Adipocyte (in vitro differentiated cells): ENCODE measurements around the gene DAZL.
A peak's percentile ranks its signal among the peaks of the same experiment; 100 is the strongest.

Experiments
- DNase-seq: peaks from one replicate; pipeline ENCODE4 v3.0.0-alpha.2; 2015; ENCODE audit warnings: low read depth
- H3K27me3 ChIP-seq: replicated peaks from 2 replicates; pipeline ENCODE4 v1.7.0; 2013; ENCODE audit warnings: mild to moderate bottlenecking, low read length, moderate library complexity; ENCODE audit not compliant: control insufficient read depth, insufficient read depth
- H3K36me3 ChIP-seq: 2 replicates; pipeline ENCODE4 v1.7.0; 2013; ENCODE audit warnings: low read length, mild to moderate bottlenecking, moderate library complexity; ENCODE audit not compliant: control insufficient read depth, insufficient read depth, severe bottlenecking
- H3K4me1 ChIP-seq: 2 replicates; pipeline ENCODE4 v1.7.0; 2013; ENCODE audit warnings: mild to moderate bottlenecking, low read length, moderate library complexity; ENCODE audit not compliant: control insufficient read depth, insufficient read depth
- H3K4me3 ChIP-seq: 2 replicates; pipeline ENCODE4 v1.7.0; 2013; ENCODE audit warnings: mild to moderate bottlenecking, low read length, moderate library complexity
- H3K9ac ChIP-seq: 2 replicates; pipeline ENCODE4 v1.7.0; 2013; ENCODE audit warnings: mild to moderate bottlenecking, low read length, moderate library complexity
- H3K9me3 ChIP-seq: 2 replicates; pipeline ENCODE4 v1.7.0; 2013; ENCODE audit warnings: mild to moderate bottlenecking, low read length, moderate library complexity; ENCODE audit not compliant: control insufficient read depth

DAZL gene

DNA sequence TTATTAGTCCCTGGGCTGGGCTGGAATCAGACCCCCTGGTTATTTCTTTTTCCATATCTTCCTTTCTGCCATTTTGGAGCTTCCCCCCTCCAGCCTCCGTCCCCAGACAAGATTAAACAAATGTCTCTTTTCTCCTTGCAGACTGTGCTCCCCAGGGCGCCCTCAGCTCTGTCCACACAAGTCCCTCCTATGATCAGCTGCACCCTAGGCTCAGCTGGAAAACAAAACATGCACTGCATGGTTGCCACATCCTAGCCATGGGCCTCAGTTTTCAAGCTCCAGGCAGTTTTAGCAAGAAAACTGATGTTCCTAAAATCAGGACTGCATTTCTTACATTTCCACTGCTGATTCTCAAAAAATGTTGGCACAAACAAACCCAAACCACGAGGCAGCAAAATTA, 68.2 kb downstream of the DAZL start:
- Histone ChIP-seq H3K27me3 (no peaks in the 10 kb centered on the region), H3K36me3 (no peaks in the 10 kb centered on the region), H3K9ac (no peak overlapping the region), H3K9me3 (no peaks in the 10 kb centered on the region), H3K4me1 (peaks cover 20% of the 10 kb centered on the region), H3K4me3 (no peak overlapping the region)
- peak; percentile 22 for DNase-seq
